AG04449 (cell line): ENCODE data around the gene VPREB1.

Experiments used
- CTCF ChIA-PET: fragments of 350-600 bp; formaldehyde crosslinking; extraction: SDS; loops from one replicate; lab custom pipeline; 2021; ENCODE audit warnings: antibody characterized with exemption; lab: Yijun Ruan, JAX
- POLR2A ChIA-PET: fragments of 400-600, 350-600 bp; formaldehyde crosslinking; extraction: SDS; loops from one replicate; lab custom pipeline; 2020; ENCODE audit warnings: antibody characterized with exemption, inconsistent platforms; lab: Yijun Ruan, JAX
- DNase-seq: peaks from one replicate; pipeline ENCODE4 v3.0.0-alpha.2; 2010; ENCODE audit warnings: low read depth, low spot score
- H3K4me3 ChIP-seq: 2 replicates; pipeline ENCODE4 v1.5.1; 2011; ENCODE audit warnings: low read depth, mild to moderate bottlenecking, control low read depth, low read length
- TF ChIP-seq, protein P1 (sequence below): IDR thresholded peaks from one replicate; pipeline ENCODE4 v1.5.1; 2011; ENCODE audit warnings: mild to moderate bottlenecking, moderate library complexity, low read length, control low read depth, inconsistent platforms; ENCODE audit not compliant: insufficient read depth; ENCODE audit errors: missing control alignments

The VPREB1 gene, protein sequence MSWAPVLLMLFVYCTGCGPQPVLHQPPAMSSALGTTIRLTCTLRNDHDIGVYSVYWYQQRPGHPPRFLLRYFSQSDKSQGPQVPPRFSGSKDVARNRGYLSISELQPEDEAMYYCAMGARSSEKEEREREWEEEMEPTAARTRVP

DNA sequence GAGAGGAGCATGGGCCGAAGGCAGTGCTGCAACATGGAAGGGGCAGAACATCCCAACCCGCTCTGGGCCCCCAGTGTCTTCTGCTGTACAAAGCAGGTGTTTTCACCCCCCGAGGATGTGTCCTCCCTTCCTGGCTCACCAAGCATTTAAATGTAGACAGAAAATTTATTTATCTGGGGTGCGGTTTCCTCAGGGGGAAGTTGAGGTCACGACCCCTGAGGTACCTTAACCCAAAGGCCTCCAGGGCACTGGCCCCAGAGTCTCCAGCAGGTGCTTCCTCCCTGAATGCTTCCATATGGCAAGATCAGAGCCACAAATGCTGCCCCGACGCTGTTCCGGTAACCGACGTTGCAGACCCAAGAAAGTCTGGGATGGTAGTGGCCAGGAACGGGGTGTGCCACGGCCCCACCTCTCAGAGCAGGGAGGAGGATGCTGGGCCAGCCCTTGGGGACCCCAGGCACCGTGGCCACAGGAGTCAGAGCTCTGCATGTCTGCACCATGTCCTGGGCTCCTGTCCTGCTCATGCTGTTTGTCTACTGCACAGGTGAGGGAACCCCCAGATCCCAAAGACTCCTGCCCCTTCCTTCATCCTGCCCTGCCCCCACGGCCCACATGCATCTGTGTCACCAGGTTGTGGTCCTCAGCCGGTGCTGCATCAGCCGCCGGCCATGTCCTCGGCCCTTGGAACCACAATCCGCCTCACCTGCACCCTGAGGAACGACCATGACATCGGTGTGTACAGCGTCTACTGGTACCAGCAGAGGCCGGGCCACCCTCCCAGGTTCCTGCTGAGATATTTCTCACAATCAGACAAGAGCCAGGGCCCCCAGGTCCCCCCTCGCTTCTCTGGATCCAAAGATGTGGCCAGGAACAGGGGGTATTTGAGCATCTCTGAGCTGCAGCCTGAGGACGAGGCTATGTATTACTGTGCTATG lies at the start of gene VPREB1:
VPREB1 (plus strand) TSS at position 471 of the 935 bp plus-strand sequence; CDS start at position 499, 28 bp downstream.
- no peak for DNase-seq
- TF ChIP-seq, protein P1, sequence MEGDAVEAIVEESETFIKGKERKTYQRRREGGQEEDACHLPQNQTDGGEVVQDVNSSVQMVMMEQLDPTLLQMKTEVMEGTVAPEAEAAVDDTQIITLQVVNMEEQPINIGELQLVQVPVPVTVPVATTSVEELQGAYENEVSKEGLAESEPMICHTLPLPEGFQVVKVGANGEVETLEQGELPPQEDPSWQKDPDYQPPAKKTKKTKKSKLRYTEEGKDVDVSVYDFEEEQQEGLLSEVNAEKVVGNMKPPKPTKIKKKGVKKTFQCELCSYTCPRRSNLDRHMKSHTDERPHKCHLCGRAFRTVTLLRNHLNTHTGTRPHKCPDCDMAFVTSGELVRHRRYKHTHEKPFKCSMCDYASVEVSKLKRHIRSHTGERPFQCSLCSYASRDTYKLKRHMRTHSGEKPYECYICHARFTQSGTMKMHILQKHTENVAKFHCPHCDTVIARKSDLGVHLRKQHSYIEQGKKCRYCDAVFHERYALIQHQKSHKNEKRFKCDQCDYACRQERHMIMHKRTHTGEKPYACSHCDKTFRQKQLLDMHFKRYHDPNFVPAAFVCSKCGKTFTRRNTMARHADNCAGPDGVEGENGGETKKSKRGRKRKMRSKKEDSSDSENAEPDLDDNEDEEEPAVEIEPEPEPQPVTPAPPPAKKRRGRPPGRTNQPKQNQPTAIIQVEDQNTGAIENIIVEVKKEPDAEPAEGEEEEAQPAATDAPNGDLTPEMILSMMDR = no peak
- H3K4me3 ChIP-seq = no peak within 1 kb of the TSS
- CTCF ChIA-PET = no interaction called here
- POLR2A ChIA-PET = no interaction called here

DNA sequence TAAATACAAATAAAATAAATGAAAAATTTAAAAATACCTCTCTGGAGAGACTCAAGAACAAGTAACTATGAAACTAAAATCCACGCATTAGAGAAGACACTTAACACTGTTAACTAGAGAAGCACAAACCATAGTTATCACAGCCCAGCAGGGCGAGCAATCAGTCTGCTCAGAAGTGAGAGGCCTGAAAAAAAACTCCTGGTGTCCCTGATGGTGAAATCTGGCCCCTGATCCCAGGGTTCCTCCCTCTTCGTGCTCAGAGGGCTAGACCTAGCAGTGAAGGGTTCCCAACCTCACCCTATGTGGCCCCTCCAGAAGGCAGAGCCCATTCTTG lies 49.7 kb upstream of the VPREB1 start:
- ChIA-PET CTCF (interaction anchor here (0.9 to 1.6 kb wide), 4 partner anchors 8 to 18 kb away, joined by 3 to 5 read pairs (median 4); no protein-coding TSS in a partner anchor), POLR2A (no interaction called here)
- no peak for DNase-seq
- H3K4me3 ChIP-seq = no peak overlapping the region
- TF ChIP-seq, protein P1 = no peak

DNA sequence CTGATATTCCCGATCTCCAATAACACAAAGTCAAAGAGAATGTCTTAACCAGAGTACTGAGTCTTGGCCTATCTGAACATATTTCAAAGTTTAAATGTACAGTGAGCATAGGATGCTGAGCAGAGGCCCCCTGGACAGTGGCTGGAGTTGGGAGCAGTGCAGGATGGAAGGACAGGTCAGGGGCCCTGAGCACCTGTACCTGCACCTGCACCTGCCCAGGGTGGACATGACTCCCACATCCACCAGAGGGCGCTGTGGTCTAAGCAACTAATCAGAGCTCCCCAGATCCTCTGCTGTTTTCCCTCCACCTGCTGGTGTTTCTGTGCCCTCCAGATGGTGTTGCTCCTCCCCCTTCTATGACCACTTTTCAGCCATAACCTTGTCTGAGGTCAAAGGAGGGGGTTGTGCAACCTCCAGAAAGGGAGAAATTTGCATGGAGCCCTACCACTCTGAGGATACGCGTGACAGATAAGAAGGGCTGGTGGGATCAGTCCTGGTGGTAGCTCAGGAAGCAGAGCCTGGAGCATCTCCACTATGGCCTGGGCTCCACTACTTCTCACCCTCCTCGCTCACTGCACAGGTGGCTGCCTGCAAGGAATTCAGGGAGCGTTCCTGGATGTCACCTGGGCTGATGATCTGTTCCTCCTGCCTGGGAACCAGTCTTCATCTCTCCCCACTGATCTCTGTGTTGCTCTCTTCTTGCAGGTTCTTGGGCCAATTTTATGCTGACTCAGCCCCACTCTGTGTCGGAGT lies 49.1 kb upstream of the VPREB1 start:
- TF ChIP-seq, protein P1 = peak; percentile 81
- no peak overlapping the region for H3K4me3 ChIP-seq
- DNase-seq = no peak
- POLR2A ChIA-PET = no interaction called here
- CTCF ChIA-PET = interaction anchor here (0.7 to 3.1 kb wide), 7 partner anchors 9 to 19 kb away, joined by 3 to 10 read pairs (median 4); no protein-coding TSS in a partner anchor

DNA sequence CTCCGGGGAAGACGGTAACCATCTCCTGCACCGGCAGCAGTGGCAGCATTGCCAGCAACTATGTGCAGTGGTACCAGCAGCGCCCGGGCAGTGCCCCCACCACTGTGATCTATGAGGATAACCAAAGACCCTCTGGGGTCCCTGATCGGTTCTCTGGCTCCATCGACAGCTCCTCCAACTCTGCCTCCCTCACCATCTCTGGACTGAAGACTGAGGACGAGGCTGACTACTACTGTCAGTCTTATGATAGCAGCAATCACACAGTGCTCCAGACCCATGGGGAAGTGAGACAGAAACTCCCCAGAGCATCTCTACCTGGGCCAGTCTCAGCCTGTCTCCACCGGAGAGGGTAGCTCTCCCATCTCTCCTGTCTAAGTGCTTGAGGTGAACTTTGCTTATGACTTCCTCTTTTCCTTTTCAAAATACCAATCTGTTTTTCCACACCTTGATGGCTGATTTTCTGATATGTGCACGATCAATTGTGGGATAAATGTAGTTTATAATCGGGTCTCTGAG lies 48.5 kb upstream of the VPREB1 start:
- TF ChIP-seq, protein P1 = no peak
- POLR2A ChIA-PET = no interaction called here
- H3K4me3 ChIP-seq = no peak overlapping the region
- no peak for DNase-seq
- CTCF ChIA-PET = interaction anchor here (0.7 to 3.1 kb wide), 8 partner anchors 9 to 19 kb away, joined by 3 to 10 read pairs (median 4); no protein-coding TSS in a partner anchor

DNA sequence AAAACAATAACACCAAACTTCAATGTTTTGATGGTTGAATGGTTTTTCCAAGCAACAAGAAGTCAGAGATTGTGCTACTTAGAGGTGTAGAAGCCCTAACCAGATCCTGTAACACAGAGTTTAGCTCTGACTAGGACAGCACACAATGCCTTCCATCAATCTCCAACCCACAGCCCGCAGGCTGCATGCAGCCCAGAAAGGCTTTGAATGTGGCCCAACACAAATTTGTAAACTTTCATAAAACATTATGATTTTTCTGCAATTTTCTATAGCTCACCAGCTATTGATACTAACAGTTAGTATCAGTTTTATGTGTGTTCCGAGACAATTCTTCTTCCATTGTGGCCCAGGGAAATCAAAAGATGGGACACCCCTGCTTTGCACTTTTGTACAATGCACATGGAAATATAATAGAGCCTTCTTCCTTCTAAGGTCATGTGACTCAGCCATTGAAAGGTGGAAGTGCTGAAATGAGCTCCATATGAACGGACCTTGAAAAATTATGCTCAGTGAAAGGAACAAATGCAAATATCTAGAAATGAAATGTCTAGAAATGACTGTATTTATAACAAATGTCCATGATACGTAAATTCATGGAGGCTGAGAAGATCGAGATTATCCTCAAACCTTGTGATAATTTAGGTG lies 47.6 kb upstream of the VPREB1 start:
- POLR2A ChIA-PET = no interaction called here
- CTCF ChIA-PET = interaction anchor here (0.6 to 3.1 kb wide), 9 partner anchors 9 to 485 kb away, joined by 3 to 10 read pairs (median 3); no protein-coding TSS in a partner anchor
- no peak overlapping the region for H3K4me3 ChIP-seq
- no peak for DNase-seq
- TF ChIP-seq, protein P1 = no peak
